ENCODE measurements around the gene IL36RN. TPM values are rescaled to one million over a fixed set of nuclear protein-coding genes. Genes with fewer than 3 reads are reported as not detected.

The IL36RN gene
- total RNA-seq, 6 experiments from 2014 or later = not detected

GRCh38 chr2:113084249-113085000 is 25.4 kb downstream of the IL36RN start:
- WGBS (ENCODE audit: insufficient coverage, low coverage, low lambda C conversion rate, missing lambda C conversion rate) = 23% methylated on average over 5 of the region's 5 CpGs
- Histone ChIP-seq H3K4me1 (peaks cover 0 to 13% (median 5%) of the 10 kb centered on the region in 4 donors), H3K36me3 (no peaks in the 10 kb centered on the region), H3K4me3 (no peak overlapping the region), H3K27ac (no peak overlapping the region), H3K9me3 (no peaks in the 10 kb centered on the region), H3K27me3 (no peaks in the 10 kb centered on the region)
- TF ChIP-seq POLR2A (IDR thresholded peaks at IDR 0.05) (no peak), CTCF (IDR thresholded peaks at IDR 0.05) (peak; percentile 48 to 61 (median 55))
- no peak for DNase-seq
- intact Hi-C loops (cut with DNase I) = loop anchor here (5.0 to 10.0 kb wide), 2 partner anchors 48 to 50 kb away; no protein-coding TSS in a partner anchor
- ATAC-seq = peak; percentile 45 to 58 (median 54)

- H3K4me1 ChIP-seq = peaks cover 0 to 13% (median 5%) of the 10 kb centered on the region in 4 donors
- intact Hi-C loops (cut with DNase I) = loop anchor here in 1 of 2 donors (10.0 kb wide), 1 partner anchor 49 kb away; no protein-coding TSS in a partner anchor
- no peak overlapping the region for H3K4me3 ChIP-seq
- no peak for DNase-seq
- 53% methylated on average over 2 of the region's 2 CpGs for WGBS (ENCODE audit: insufficient coverage, low coverage, low lambda C conversion rate, missing lambda C conversion rate)
- H3K27ac ChIP-seq = no peak overlapping the region
- no peaks in the 10 kb centered on the region for H3K27me3 ChIP-seq
- no peaks in the 10 kb centered on the region for H3K36me3 ChIP-seq
- no peaks in the 10 kb centered on the region for H3K9me3 ChIP-seq
- TF ChIP-seq POLR2A (IDR thresholded peaks at IDR 0.05) (no peak), CTCF (IDR thresholded peaks at IDR 0.05) (no peak)
- no peak for ATAC-seq
Measured at GRCh38 chr2:113085542-113085941, 26.5 kb downstream of the IL36RN start.

- intact Hi-C loops (cut with DNase I) = loop anchor here in 1 of 2 donors (10.0 kb wide), 1 partner anchor 46 kb away; no protein-coding TSS in a partner anchor
Measured at GRCh38 chr2:113088213-113088992, 29.4 kb downstream of the IL36RN start.

GRCh38 chr2:113089916-113090315 is 30.9 kb downstream of the IL36RN start:
- Histone ChIP-seq H3K9me3 (no peaks in the 10 kb centered on the region), H3K27ac (no peak overlapping the region), H3K4me3 (no peak overlapping the region), H3K4me1 (peaks cover 0 to 13% (median 5%) of the 10 kb centered on the region in 4 donors), H3K36me3 (no peaks in the 10 kb centered on the region), H3K27me3 (no peaks in the 10 kb centered on the region)
- intact Hi-C loops (cut with DNase I) = loop anchor here in 1 of 2 donors (10.0 kb wide), 1 partner anchor 45 kb away; no protein-coding TSS in a partner anchor
- DNase-seq = no peak
- ATAC-seq = no peak
- TF ChIP-seq POLR2A (IDR thresholded peaks at IDR 0.05) (no peak), CTCF (IDR thresholded peaks at IDR 0.05) (no peak)

More at GRCh38 chr2:113088213-113088992, 29.4 kb downstream of the IL36RN start:
- no peak overlapping the region for H3K4me3 ChIP-seq
- no peaks in the 10 kb centered on the region for H3K27me3 ChIP-seq
- peak overlapping the region; percentile 69 to 82 (median 71) for H3K27ac ChIP-seq
- peaks cover 0 to 13% (median 5%) of the 10 kb centered on the region in 4 donors for H3K4me1 ChIP-seq
- no peaks in the 10 kb centered on the region for H3K36me3 ChIP-seq
- ATAC-seq = peak; percentile 95 to 98 (median 96)
- no peaks in the 10 kb centered on the region for H3K9me3 ChIP-seq
- peak; percentile 39 to 82 (median 67) for DNase-seq
- TF ChIP-seq CTCF (IDR thresholded peaks at IDR 0.05) = no peak
- no peak for TF ChIP-seq POLR2A (IDR thresholded peaks at IDR 0.05)

All from right lobe of liver (tissue), 6 donors.